H1 (cell line): ENCODE results near the gene RBM18. TPM values are rescaled to one million over a fixed set of nuclear protein-coding genes. Genes with fewer than 3 reads are reported as not detected.

ENCODE experiments used
- CTCF ChIA-PET: fragments of 300-600 bp; sonication (Branson Sonifier 250); formaldehyde crosslinking; loops from one replicate; lab custom pipeline; 2021; ENCODE audit not compliant: partially characterized antibody; lab: Charles Lee
- POLR2A ChIA-PET: fragments of 300-600 bp; sonication (Branson Sonifier 250); formaldehyde crosslinking; loops from one replicate; lab custom pipeline; 2021; ENCODE audit warnings: inconsistent platforms; ENCODE audit not compliant: partially characterized antibody; lab: Charles Lee
- DNase-seq, 2 experiments: peaks; one replicate each; pipeline versions ENCODE4 v3.0.0 to v3.0.0-alpha.2; 2010 to 2022; ENCODE audit warnings: low spot score in 2 of 2, low read depth in 1 of 2, mixed read lengths in 1 of 2
- FAIRE-seq: peaks from 2 replicates; lab custom pipeline; 2011; peaks lifted over from hg19 to GRCh38; lab: Jason Lieb, UNC
- H2AFZ ChIP-seq: 2 replicates; pipeline ENCODE4 v1.8.1; 2012; ENCODE audit warnings: low read length, inconsistent platforms
- H2AK5ac ChIP-seq: 2 replicates; pipeline ENCODE4 v1.6.1; 2013; ENCODE audit warnings: low read depth, low read length
- H2BK120ac ChIP-seq: replicated peaks from 2 replicates; pipeline ENCODE3; 2013; ENCODE audit warnings: low read depth, low read length, inconsistent platforms
- H2BK12ac ChIP-seq: 2 replicates; pipeline ENCODE4 v1.6.1; 2013; ENCODE audit warnings: low read depth, low read length
- H2BK15ac ChIP-seq: 2 replicates; pipeline ENCODE4 v1.6.1; 2013; ENCODE audit warnings: low read length
- H2BK20ac ChIP-seq: 2 replicates; pipeline ENCODE4 v1.6.1; 2013; ENCODE audit warnings: low read length
- H2BK5ac ChIP-seq: 2 replicates; pipeline ENCODE4 v1.6.1; 2013; ENCODE audit warnings: low read depth, low read length
- H3K14ac ChIP-seq: 2 replicates; pipeline ENCODE4 v1.6.1; 2013; ENCODE audit warnings: inconsistent platforms; ENCODE audit not compliant: insufficient read length
- H3K18ac ChIP-seq: 2 replicates; pipeline ENCODE4 v1.6.1; 2013; ENCODE audit warnings: low read length; ENCODE audit errors: extremely low read depth
- H3K23ac ChIP-seq: 2 replicates; pipeline ENCODE4 v1.6.1; 2013; ENCODE audit warnings: inconsistent platforms; ENCODE audit not compliant: insufficient read length
- H3K23me2 ChIP-seq: 2 replicates; pipeline ENCODE4 v1.6.1; 2013; ENCODE audit warnings: low read depth, low read length
- H3K27ac ChIP-seq: 2 replicates; pipeline ENCODE4 v1.6.1; 2011; ENCODE audit warnings: low read depth, low read length, inconsistent platforms
- H3K27me3 ChIP-seq, 4 experiments: replicated peaks in 1 of 4; 1 replicate in 1 of 4; 2 replicates in 3 of 4; pipeline versions ENCODE4 v1.6.1 to v1.8.1; 2011 to 2013; ENCODE audit warnings: low read length in 3 of 4, mild to moderate bottlenecking in 3 of 4, inconsistent platforms in 2 of 4, mixed read lengths in 2 of 4, moderate library complexity in 1 of 4; ENCODE audit not compliant: control insufficient read depth in 3 of 4, insufficient read depth in 3 of 4; ENCODE audit errors: extremely low read depth in 1 of 4
- H3K36me3 ChIP-seq, 4 experiments: 2 replicates each; pipeline versions ENCODE4 v1.6.1 to v1.8.1; 2011 to 2013; ENCODE audit warnings: mild to moderate bottlenecking in 4 of 4, low read length in 3 of 4, moderate library complexity in 2 of 4, control low read depth in 1 of 4, inconsistent platforms in 1 of 4; ENCODE audit not compliant: insufficient read depth in 4 of 4, control insufficient read depth in 2 of 4
- H3K4ac ChIP-seq: replicated peaks from 2 replicates; pipeline ENCODE3; 2013; ENCODE audit warnings: low read length, low read depth, mixed read lengths, inconsistent platforms; ENCODE audit not compliant: insufficient read length
- H3K4me1 ChIP-seq, 4 experiments: replicated peaks in 1 of 4; 1 replicate in 1 of 4; 2 replicates in 3 of 4; pipeline versions ENCODE4 v1.6.1 to v1.8.1; 2011 to 2013; ENCODE audit warnings: low read length in 3 of 4, inconsistent platforms in 2 of 4, mixed read lengths in 1 of 4; ENCODE audit not compliant: insufficient read depth in 4 of 4, control insufficient read depth in 3 of 4
- H3K4me2 ChIP-seq, 2 experiments: 2 replicates each; pipeline versions ENCODE4 v1.6.1 to v1.8.1; 2011 to 2013; ENCODE audit warnings: low read depth in 2 of 2, low read length in 2 of 2, control low read depth in 1 of 2, inconsistent platforms in 1 of 2, mild to moderate bottlenecking in 1 of 2; ENCODE audit not compliant: insufficient read depth in 1 of 2
- H3K4me3 ChIP-seq, 4 experiments: fragments of 200-600, 300-600 bp in 1 of 4; sonication (generic), shearing (Covaris generic), sonication (Bioruptor Twin) in 1 of 4; 2 replicates each; pipeline versions ENCODE4 v1.5.1 to v1.8.1; 2011 to 2016; ENCODE audit warnings: low read length in 4 of 4, low read depth in 3 of 4, control low read depth in 2 of 4, inconsistent platforms in 2 of 4, mild to moderate bottlenecking in 2 of 4, mixed read lengths in 1 of 4, moderate library complexity in 1 of 4; ENCODE audit not compliant: insufficient read depth in 2 of 4; ENCODE audit errors: extremely low read depth in 1 of 4
- H3K56ac ChIP-seq: replicated peaks from 2 replicates; pipeline ENCODE3; 2013; ENCODE audit warnings: low read depth, mild to moderate bottlenecking, mixed read lengths, low read length, inconsistent platforms; ENCODE audit not compliant: insufficient read length
- H3K79me1 ChIP-seq: 2 replicates; pipeline ENCODE4 v1.6.1; 2013; ENCODE audit warnings: low read depth, low read length, control low read depth
- H3K79me2 ChIP-seq, 2 experiments: 2 replicates each; pipeline versions ENCODE4 v1.6.1 to v1.8.1; 2012 to 2013; ENCODE audit warnings: low read length in 2 of 2, mild to moderate bottlenecking in 2 of 2, inconsistent platforms in 1 of 2; ENCODE audit not compliant: insufficient read depth in 2 of 2, control insufficient read depth in 1 of 2
- H3K9ac ChIP-seq, 4 experiments: replicated peaks in 1 of 4; 1 replicate in 1 of 4; 2 replicates in 3 of 4; pipeline versions ENCODE4 v1.6.1 to v1.8.1; 2011 to 2013; ENCODE audit warnings: low read depth in 3 of 4, low read length in 3 of 4, control low read depth in 2 of 4, mild to moderate bottlenecking in 2 of 4, moderate library complexity in 2 of 4, inconsistent platforms in 1 of 4; ENCODE audit errors: extremely low read depth in 1 of 4
- H3K9me3 ChIP-seq, 2 experiments: 2 replicates each; pipeline versions ENCODE4 v1.6.1 to v1.8.1; 2012 to 2013; ENCODE audit warnings: mild to moderate bottlenecking in 2 of 2, moderate library complexity in 2 of 2, control low read depth in 1 of 2, inconsistent platforms in 1 of 2, low read depth in 1 of 2, low read length in 1 of 2, mixed read lengths in 1 of 2; ENCODE audit not compliant: insufficient read depth in 2 of 2
- H4K20me1 ChIP-seq, 2 experiments: replicated peaks in 1 of 2; 2 replicates each; pipeline versions ENCODE3 to v1.8.1; 2011 to 2013; ENCODE audit warnings: inconsistent platforms in 2 of 2, low read length in 2 of 2, mild to moderate bottlenecking in 1 of 2; ENCODE audit not compliant: insufficient read depth in 2 of 2, control insufficient read depth in 1 of 2
- H4K5ac ChIP-seq: 2 replicates; pipeline ENCODE4 v1.6.1; 2013; ENCODE audit warnings: low read length, low read depth, mixed read lengths, inconsistent platforms; ENCODE audit not compliant: insufficient read length
- H4K8ac ChIP-seq: 2 replicates; pipeline ENCODE4 v1.8.0; 2013; ENCODE audit warnings: mild to moderate bottlenecking, moderate library complexity, low read length, inconsistent platforms; ENCODE audit not compliant: insufficient read depth; ENCODE audit errors: extremely low read depth
- H4K91ac ChIP-seq: replicated peaks from 2 replicates; pipeline ENCODE3; 2013; ENCODE audit warnings: low read length, mixed read lengths, inconsistent platforms; ENCODE audit not compliant: insufficient read length
- ASH2L ChIP-seq: fragments of 200-600, 300-600 bp; sonication (generic); IDR thresholded peaks from one replicate; pipeline ENCODE4 v1.7.1; 2017; ENCODE audit warnings: low read length
- CHD1 ChIP-seq: IDR thresholded peaks from 2 replicates; pipeline ENCODE4 v1.6.1; 2012; ENCODE audit warnings: low read depth, low read length, improper control_type of control experiment
- EGR1 ChIP-seq: IDR thresholded peaks from 2 replicates; pipeline ENCODE4 v1.6.1; 2011; ENCODE audit warnings: low read depth, low read length, borderline replicate concordance
- JUND ChIP-seq: IDR thresholded peaks from 2 replicates; pipeline ENCODE4 v1.6.1; 2011; ENCODE audit warnings: mild to moderate bottlenecking, improper control_type of control experiment, low read length
- KDM5A ChIP-seq: fragments of 200-600 bp; IDR thresholded peaks from 2 replicates; pipeline ENCODE4 v1.7.1; 2012; ENCODE audit warnings: mild to moderate bottlenecking, low read length, inconsistent platforms, mixed read lengths
- TAF1 ChIP-seq: IDR thresholded peaks from 2 replicates; pipeline ENCODE4 v1.6.1; 2011; ENCODE audit warnings: mild to moderate bottlenecking, low read depth, low read length
- TBP ChIP-seq: IDR thresholded peaks from 2 replicates; pipeline ENCODE4 v1.6.1; 2011; ENCODE audit warnings: low read depth, low read length, improper control_type of control experiment
- WGBS, 2 experiments: shearing (Covaris generic) in 1 of 2; methylation state at CpG; one replicate each; pipeline versions ENCODE4 v1.1.6 to v1.1.7; 2013 to 2015; ENCODE audit warnings: low lambda C conversion rate in 2 of 2, mixed read lengths in 2 of 2, inconsistent platforms in 1 of 2, low coverage in 1 of 2, missing lambda C conversion rate in 1 of 2; ENCODE audit not compliant: insufficient replicate concordance in 2 of 2, insufficient coverage in 1 of 2, insufficient read length in 1 of 2; ENCODE audit errors: extremely low coverage in 1 of 2, missing lambda C conversion rate in 1 of 2; 5-methylcytosine and 5-hydroxymethylcytosine counted together
- polyA plus RNA-seq, 7 experiments: library from polyadenylated mRNA; depleted of rRNA in 3 of 7; stranded (reverse) in 5 of 7; unstranded in 2 of 7; fragments of >200 nt in 5 of 7; fragments of 200-250 nt in 2 of 7; gene quantifications; 1 replicate in 5 of 7; 2 replicates in 1 of 7; 4 replicates in 1 of 7; pipeline versions ENCODE4 v1.2.1 to v1.2.3, GENCODE V29; 2011 to 2013; ENCODE audit warnings: missing spikeins in 2 of 7, mixed read lengths in 2 of 7
- total RNA-seq: library from RNA; stranded (reverse); fragmentation: NEBNext Ultra II Directional; extraction: Animal tissue kit (Norgen Biotek cat#: 25700); gene quantifications from 2 replicates; pipeline ENCODE4 v1.2.1, GENCODE V29; 2021

RBM18 gene
- total and polyA plus RNA-seq, 2 of the 8 experiments (the other 6 are each of a cell fraction or from before 2014, with no cell fraction given), result 5.9 to 14.3 TPM

GRCh38 chr9:122294531-122294930, 29.9 kb upstream of the RBM18 start:
- POLR2A ChIA-PET, result no interaction called here
- FAIRE-seq, result no peak
- Histone ChIP-seq H4K20me1 (peaks cover 0 to 1% of the 10 kb centered on the region in 2 experiments), H3K23me2 (no peaks in the 10 kb centered on the region), H2BK120ac (no peak overlapping the region), H3K56ac (no peak overlapping the region), H3K4ac (no peak overlapping the region), H3K9me3 (no peaks in the 10 kb centered on the region), H3K4me3 (no peak overlapping the region), H3K79me2 (no peaks in the 10 kb centered on the region), H2AFZ (no peak overlapping the region), H3K9ac (no peak overlapping the region), H2BK5ac (no peak overlapping the region), H4K8ac (no peak overlapping the region), H3K4me2 (no peak overlapping the region), H4K91ac (no peak overlapping the region), H2AK5ac (no peak overlapping the region), H4K5ac (no peak overlapping the region), H2BK20ac (no peak overlapping the region), H3K79me1 (no peaks in the 10 kb centered on the region), H2BK12ac (no peak overlapping the region), H3K36me3 (peaks cover 4 to 26% (median 19%) of the 10 kb centered on the region in 4 experiments; a peak in 7 of 8 replicates), H3K4me1 (no peaks in the 10 kb centered on the region), H3K18ac (no peak overlapping the region), H3K14ac (no peak overlapping the region), H3K23ac (no peak overlapping the region), H3K27ac (no peak overlapping the region), H2BK15ac (no peak overlapping the region), H3K27me3 (no peaks in the 10 kb centered on the region)
- CTCF ChIA-PET, result interaction anchor here (0.6 kb wide), 1 partner anchor 1872 kb away, joined by 3 read pairs; no protein-coding TSS in a partner anchor
- TF ChIP-seq KDM5A (no peak), ASH2L (no peak), CHD1 (no peak), EGR1 (no peak), JUND (no peak), TAF1 (no peak), TBP (no peak)
- WGBS, 2 experiments, result 86 to 100% methylated on average over 2 to 4 of the region's 4 CpGs
- no peak for DNase-seq
